HepG2 (cell line): Measurements from ENCODE around the gene RUVBL1. TPM values are rescaled to one million over a fixed set of nuclear protein-coding genes. Genes with fewer than 3 reads are reported as not detected.
A peak's percentile ranks its signal among the peaks of the same experiment; 100 is the strongest.

Experiments used
- BORCS8-MEF2B ChIP-seq: sonication (generic); formaldehyde crosslinking; IDR thresholded peaks from 2 replicates; pipeline ENCODE4 v1.8.0; 2022; ENCODE audit warnings: mild to moderate bottlenecking, missing genetic modification reagents
- E2F5 ChIP-seq: sonication (generic); formaldehyde crosslinking; conservative IDR thresholded peaks from 2 replicates; pipeline ENCODE4 v1.4.0; 2020; ENCODE audit warnings: missing genetic modification reagents
- FOXC1 ChIP-seq: sonication (generic); formaldehyde crosslinking; IDR thresholded peaks from 2 replicates; pipeline ENCODE4 v1.8.0; 2022; ENCODE audit warnings: mild to moderate bottlenecking, missing genetic modification reagents, borderline replicate concordance
- KDM2A ChIP-seq: sonication (generic); formaldehyde crosslinking; IDR thresholded peaks from 2 replicates; pipeline ENCODE4 v1.4.0; 2020; ENCODE audit warnings: low read depth, missing genetic modification reagents, borderline replicate concordance
- KLF16 ChIP-seq, 2 experiments: sonication (generic) in 1 of 2; formaldehyde crosslinking in 1 of 2; IDR thresholded peaks; 2 replicates each; pipeline versions ENCODE4 v1.6.1 to v1.8.0; 2016 to 2023; ENCODE audit warnings: missing genetic modification reagents in 2 of 2, missing compliant biosample characterization in 1 of 2
- MTA1 ChIP-seq: sonication (generic); formaldehyde crosslinking; IDR thresholded peaks from 2 replicates; pipeline ENCODE4 v1.4.0; 2020; ENCODE audit warnings: missing genetic modification reagents, mild to moderate bottlenecking, borderline replicate concordance
- PCBP1 ChIP-seq: fragments of 200-400 bp; formaldehyde crosslinking; IDR thresholded peaks from 2 replicates; pipeline ENCODE4 v1.6.1; 2017; ENCODE audit warnings: mild to moderate bottlenecking, low read depth, low read length, borderline replicate concordance
- PRPF4 ChIP-seq: fragments of 200-400 bp; formaldehyde crosslinking; IDR thresholded peaks from 2 replicates; pipeline ENCODE4 v1.6.1; 2016; ENCODE audit warnings: low read length, low read depth; ENCODE audit not compliant: poor library complexity, severe bottlenecking
- RARA ChIP-seq: IDR thresholded peaks from 2 replicates; pipeline ENCODE4 v1.6.1; 2016; ENCODE audit warnings: missing genetic modification reagents, missing compliant biosample characterization
- RXRA ChIP-seq: sonication (generic); formaldehyde crosslinking; IDR thresholded peaks from 2 replicates; pipeline ENCODE4 v1.5.1; 2020; ENCODE audit warnings: missing genetic modification reagents
- SMAD1 ChIP-seq: sonication (generic); formaldehyde crosslinking; IDR thresholded peaks from 2 replicates; pipeline ENCODE4 v1.4.0; 2020; ENCODE audit warnings: missing genetic modification reagents, low read depth, mild to moderate bottlenecking, borderline replicate concordance
- SMAD3 ChIP-seq: sonication (generic); formaldehyde crosslinking; IDR thresholded peaks from 2 replicates; pipeline ENCODE4 v1.4.0; 2020; ENCODE audit warnings: missing genetic modification reagents
- SMARCE1 ChIP-seq: fragments of 450-650 bp; IDR thresholded peaks from 2 replicates; pipeline ENCODE4 v1.6.1; 2017; ENCODE audit warnings: borderline replicate concordance
- SP140L ChIP-seq: sonication (generic); formaldehyde crosslinking; IDR thresholded peaks from 2 replicates; pipeline ENCODE4 v1.4.0; 2020; ENCODE audit warnings: missing genetic modification reagents, borderline replicate concordance
- YEATS4 ChIP-seq: sonication (generic); formaldehyde crosslinking; IDR thresholded peaks from 2 replicates; pipeline ENCODE4 v1.4.0; 2020; ENCODE audit warnings: missing genetic modification reagents, borderline replicate concordance
- ZNF263 ChIP-seq: sonication (generic); formaldehyde crosslinking; IDR thresholded peaks from 2 replicates; pipeline ENCODE4 v1.4.0; 2020; ENCODE audit warnings: missing genetic modification reagents
- ZNF34 ChIP-seq: sonication (generic); formaldehyde crosslinking; IDR thresholded peaks from 2 replicates; pipeline ENCODE4 v1.4.0; 2020; ENCODE audit warnings: mild to moderate bottlenecking, missing genetic modification reagents, borderline replicate concordance
- ZNF484 ChIP-seq: sonication (generic); formaldehyde crosslinking; IDR thresholded peaks from 2 replicates; pipeline ENCODE4 v1.5.1; 2020; ENCODE audit warnings: mild to moderate bottlenecking, low read depth, missing genetic modification reagents, borderline replicate concordance
- ZNF501 ChIP-seq: sonication (generic); formaldehyde crosslinking; IDR thresholded peaks from 2 replicates; pipeline ENCODE4 v1.5.1; 2020; ENCODE audit warnings: mild to moderate bottlenecking, moderate library complexity, missing genetic modification reagents
- ZNF547 ChIP-seq: sonication (generic); formaldehyde crosslinking; IDR thresholded peaks from 2 replicates; pipeline ENCODE4 v1.5.1; 2020; ENCODE audit warnings: mild to moderate bottlenecking, missing genetic modification reagents
- ZNF552 ChIP-seq: sonication (generic); formaldehyde crosslinking; IDR thresholded peaks from 2 replicates; pipeline ENCODE4 v1.9.0; 2022; ENCODE audit warnings: missing genetic modification reagents, mild to moderate bottlenecking, borderline replicate concordance
- ZNF562 ChIP-seq: sonication (generic); formaldehyde crosslinking; IDR thresholded peaks from 2 replicates; pipeline ENCODE4 v1.8.0; 2022; ENCODE audit warnings: missing genetic modification reagents, borderline replicate concordance
- ZNF713 ChIP-seq: sonication (generic); formaldehyde crosslinking; IDR thresholded peaks from 2 replicates; pipeline ENCODE4 v1.4.0; 2020; ENCODE audit warnings: mild to moderate bottlenecking, missing genetic modification reagents
- ZNF790 ChIP-seq: sonication (generic); formaldehyde crosslinking; IDR thresholded peaks from 2 replicates; pipeline ENCODE4 v1.8.0; 2022; ENCODE audit warnings: missing genetic modification reagents, mild to moderate bottlenecking, borderline replicate concordance
- ZNF841 ChIP-seq: sonication (generic); formaldehyde crosslinking; IDR thresholded peaks from 2 replicates; pipeline ENCODE4 v1.8.1; 2023; ENCODE audit warnings: missing genetic modification reagents, borderline replicate concordance
- polyA plus RNA-seq, 8 experiments: library from polyadenylated mRNA; depleted of rRNA in 3 of 8; stranded (reverse) in 7 of 8; unstranded in 1 of 8; fragments of >200 nt; fragmentation: Illumina TruSeq in 4 of 8; extraction: Trizol in 4 of 8; gene quantifications; 2 replicates each; pipeline versions ENCODE4 v1.2.1 to v1.2.3, GENCODE V29; 2011 to 2016; ENCODE audit warnings: low read depth in 4 of 8, missing spikeins in 1 of 8, mixed read lengths in 1 of 8; ENCODE audit not compliant: insufficient read depth in 1 of 8
- total RNA-seq, 5 experiments: library from RNA; depleted of rRNA; stranded (reverse); fragments of >200 nt; fragmentation: Illumina TruSeq; extraction: Trizol; gene quantifications; 2 replicates each; pipeline ENCODE4 v1.2.3, GENCODE V29; 2016; ENCODE audit warnings: low read depth in 1 of 5
- TF ChIP-seq, protein P1 (sequence below): sonication (generic); formaldehyde crosslinking; IDR thresholded peaks from 2 replicates; pipeline ENCODE4 v1.9.0; 2021; ENCODE audit warnings: missing genetic modification reagents, borderline replicate concordance

RUVBL1 gene
- total and polyA plus RNA-seq, 2 of the 13 experiments (the other 11 are each of a cell fraction or from before 2014, with no cell fraction given) = 32.7 to 86.3 TPM

DNA sequence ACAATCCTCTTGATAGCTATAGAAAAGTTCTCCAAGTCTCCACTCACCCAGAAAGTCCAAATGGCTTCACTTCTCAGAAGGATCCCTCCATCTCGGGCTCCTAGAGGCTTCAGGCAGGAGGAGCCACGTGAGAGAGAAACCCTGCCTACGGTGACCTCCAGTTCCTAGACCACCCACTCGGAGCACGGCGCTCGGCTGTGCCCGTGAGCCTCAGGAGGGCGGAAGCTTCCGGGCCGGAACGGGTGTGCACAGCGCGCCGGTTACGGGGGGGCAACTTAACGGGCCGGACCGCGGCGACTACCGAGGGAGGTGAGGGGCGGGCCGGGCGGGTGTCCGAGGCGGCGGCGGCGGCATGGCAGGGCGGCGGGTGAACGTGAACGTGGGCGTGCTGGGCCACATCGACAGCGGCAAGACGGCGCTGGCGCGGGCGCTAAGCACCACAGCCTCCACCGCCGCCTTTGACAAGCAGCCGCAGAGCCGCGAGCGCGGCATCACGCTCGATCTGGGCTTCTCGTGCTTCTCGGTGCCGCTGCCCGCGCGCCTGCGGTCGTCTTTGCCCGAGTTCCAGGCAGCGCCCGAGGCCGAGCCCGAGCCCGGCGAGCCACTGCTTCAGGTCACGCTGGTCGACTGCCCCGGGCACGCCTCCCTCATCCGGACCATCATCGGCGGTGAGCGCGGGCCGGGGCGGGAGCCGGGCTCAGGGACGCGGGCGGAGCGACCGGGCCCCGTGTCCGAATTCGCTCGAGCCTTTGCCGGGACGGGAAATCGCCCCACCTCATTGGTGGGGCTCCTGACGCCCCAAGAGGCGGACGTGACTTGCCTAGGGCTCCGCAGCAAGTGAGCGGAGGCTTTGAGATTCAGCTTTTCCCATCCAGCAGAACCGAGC lies 29.8 kb upstream of the RUVBL1 start, which contains the start of gene EEFSEC (continued):
- TF ChIP-seq SMAD3 (CRISPR knock-in tag) (peak; percentile 82; the same call in 1 of the 2 replicates), ZNF547 (CRISPR knock-in tag) (peak; percentile 95), BORCS8-MEF2B (CRISPR knock-in tag) (peak; percentile 90), MTA1 (peak; percentile 82; the same call in 1 of the 2 replicates), ZNF501 (CRISPR knock-in tag) (peak; percentile 94), ZNF34 (CRISPR knock-in tag) (0 out of 2 replicates have a peak, but pooled peaks have one; percentile 72), KLF16 (CRISPR knock-in tag; IDR thresholded peaks at IDR 0.05) (peak; percentile 85 to 98; a peak in 3 of 4 replicates), RXRA (CRISPR knock-in tag) (peak; percentile 71), YEATS4 (CRISPR knock-in tag) (peak; percentile 97), RARA (CRISPR knock-in tag) (peak; percentile 62), PCBP1 (no peak), PRPF4 (no peak), ZNF484 (CRISPR knock-in tag) (no peak), ZNF713 (CRISPR knock-in tag) (peak; percentile 81; the same call in 1 of the 2 replicates), KDM2A (CRISPR knock-in tag) (peak; percentile 98), ZNF552 (CRISPR knock-in tag) (peak; percentile 37; the same call in 1 of the 2 replicates), SP140L (no peak), ZNF263 (peak; percentile 15; the same call in 1 of the 2 replicates), ZNF562 (CRISPR knock-in tag) (0 out of 2 replicates have a peak, but pooled peaks have one; percentile 22), SMARCE1 (no peak), ZNF841 (CRISPR knock-in tag) (no peak), SMAD1 (CRISPR knock-in tag) (peak; percentile 81; the same call in 1 of the 2 replicates), FOXC1 (peak; percentile 69), ZNF790 (CRISPR knock-in tag) (peak; percentile 66; the same call in 1 of the 2 replicates), E2F5 (CRISPR knock-in tag) (0 out of 2 replicates have a peak, but pooled peaks have one; percentile 58)
- TF ChIP-seq, protein P1, sequence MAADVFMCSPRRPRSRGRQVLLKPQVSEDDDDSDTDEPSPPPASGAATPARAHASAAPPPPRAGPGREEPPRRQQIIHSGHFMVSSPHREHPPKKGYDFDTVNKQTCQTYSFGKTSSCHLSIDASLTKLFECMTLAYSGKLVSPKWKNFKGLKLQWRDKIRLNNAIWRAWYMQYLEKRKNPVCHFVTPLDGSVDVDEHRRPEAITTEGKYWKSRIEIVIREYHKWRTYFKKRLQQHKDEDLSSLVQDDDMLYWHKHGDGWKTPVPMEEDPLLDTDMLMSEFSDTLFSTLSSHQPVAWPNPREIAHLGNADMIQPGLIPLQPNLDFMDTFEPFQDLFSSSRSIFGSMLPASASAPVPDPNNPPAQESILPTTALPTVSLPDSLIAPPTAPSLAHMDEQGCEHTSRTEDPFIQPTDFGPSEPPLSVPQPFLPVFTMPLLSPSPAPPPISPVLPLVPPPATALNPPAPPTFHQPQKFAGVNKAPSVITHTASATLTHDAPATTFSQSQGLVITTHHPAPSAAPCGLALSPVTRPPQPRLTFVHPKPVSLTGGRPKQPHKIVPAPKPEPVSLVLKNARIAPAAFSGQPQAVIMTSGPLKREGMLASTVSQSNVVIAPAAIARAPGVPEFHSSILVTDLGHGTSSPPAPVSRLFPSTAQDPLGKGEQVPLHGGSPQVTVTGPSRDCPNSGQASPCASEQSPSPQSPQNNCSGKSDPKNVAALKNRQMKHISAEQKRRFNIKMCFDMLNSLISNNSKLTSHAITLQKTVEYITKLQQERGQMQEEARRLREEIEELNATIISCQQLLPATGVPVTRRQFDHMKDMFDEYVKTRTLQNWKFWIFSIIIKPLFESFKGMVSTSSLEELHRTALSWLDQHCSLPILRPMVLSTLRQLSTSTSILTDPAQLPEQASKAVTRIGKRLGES (CRISPR knock-in tag) = no peak; the same call in 1 of the 2 replicates
